ENCODE results near the gene KATNAL2. TPM values are rescaled to one million over a fixed set of nuclear protein-coding genes. Genes with fewer than 3 reads are reported as not detected.

KATNAL2 gene
- polyA plus RNA-seq, 3 donors: 0.35 to 0.36 TPM; not detected in 1

- H3K4me1 Mint-ChIP-seq: peaks cover 28% of the 10 kb centered on the region
- DNase-seq: no peak
- H3K9me3 Mint-ChIP-seq: no peaks in the 10 kb centered on the region
- H3K27ac ChIP-seq (ENCODE audit: low read depth in 1 of 2, low read length in 2 of 2): no peak overlapping the region
- peak overlapping the region in 1 of 3 experiments; percentile 88 for H3K4me3 ChIP-seq (replicated peaks in 1 of 3; ENCODE audit: low read depth in 2 of 3, low read length in 3 of 3)
- TF ChIP-seq CTCF (IDR thresholded peaks at IDR 0.05): no peak
- H3K9me3 ChIP-seq (replicated peaks in 1 of 2; ENCODE audit: control insufficient read depth in 1 of 2, insufficient read depth in 1 of 2, low read length in 2 of 2): no peaks in the 10 kb centered on the region
- H3K9ac ChIP-seq (ENCODE audit: insufficient read depth, low read length, poor library complexity, severe bottlenecking): no peak overlapping the region
- peaks cover 14 to 17% of the 10 kb centered on the region in 2 donors for H3K4me1 ChIP-seq (ENCODE audit: control insufficient read depth in 1 of 2, insufficient read depth in 2 of 2, low read length in 2 of 2)
- H3K27ac Mint-ChIP-seq: peak overlapping the region in 1 of 7 donors; percentile 1
- H3K36me3 ChIP-seq (replicated peaks in 1 of 2; ENCODE audit: control insufficient read depth in 1 of 2, insufficient read depth in 2 of 2, low read length in 2 of 2): peaks cover 7 to 27% of the 10 kb centered on the region in 2 donors
- H3K4me2 ChIP-seq (replicated peaks; ENCODE audit: extremely low read depth, low read length, poor library complexity, severe bottlenecking): peak overlapping the region; percentile 78
- H3K4me3 Mint-ChIP-seq: peak overlapping the region; percentile 97 to 100
- peaks cover 20% of the 10 kb centered on the region for H4K20me1 ChIP-seq (ENCODE audit: insufficient read depth, low read length)
- no peaks in the 10 kb centered on the region for H3K27me3 Mint-ChIP-seq (ENCODE audit: low read depth in 3 of 3)
- peaks cover 29 to 31% of the 10 kb centered on the region in 2 donors for H3K36me3 Mint-ChIP-seq
- intact Hi-C loops (cut with micrococcal nuclease): no loop called here
- H3K27me3 ChIP-seq (ENCODE audit: control insufficient read depth in 2 of 2, insufficient read depth in 2 of 2, low read length in 2 of 2): no peaks in the 10 kb centered on the region
- peaks cover 31% of the 10 kb centered on the region for H3K79me2 ChIP-seq (ENCODE audit: insufficient read depth, low read length)
- peak overlapping the region; percentile 86 for H2AFZ ChIP-seq (ENCODE audit: insufficient read depth, low read depth, low read length, poor library complexity, severe bottlenecking)
These were observed 234.0 kb downstream of the KATNAL2 start for GRCh38 chr18:47151439-47151838.

Small RNA genes lying within 50 kb of the gene (small RNA-seq; reads per million reads assigned to genes)
- not detected for gene AC012254.4 (ENCODE audit: insufficient read length, low read depth)

Other genes with a start within 250 kb of the KATNAL2 start
- gene ST8SIA5, start 160.5 kb upstream of the KATNAL2 start, polyA plus RNA-seq: not detected
- gene PIAS2, start 95 bp upstream of the KATNAL2 start, polyA plus RNA-seq: 10 to 100 TPM in 2 of 3 donors, 1 to 10 TPM in 1; 9.9 to 13.2 (median 11.0) TPM
- not detected for gene ELOA2, start 118.0 kb downstream of the KATNAL2 start, polyA plus RNA-seq
- gene HDHD2, start 232.9 kb downstream of the KATNAL2 start, polyA plus RNA-seq: 10 to 100 TPM; 10.6 to 38.1 (median 30.6) TPM